B cell (primary cell): ENCODE measurements around the gene ITPR2.

Source experiments
- CTCF ChIP-seq: fragments of 200-600 bp; IDR thresholded peaks from one replicate; pipeline ENCODE4 v1.8.0; 2022; ENCODE audit warnings: antibody characterized with exemption, mild to moderate bottlenecking
- EZH2 ChIP-seq: IDR thresholded peaks from 2 replicates; pipeline ENCODE4 v1.6.1; 2012; ENCODE audit warnings: borderline replicate concordance, low read depth, mild to moderate bottlenecking, moderate library complexity, low read length; ENCODE audit not compliant: insufficient read depth, poor library complexity, severe bottlenecking

GRCh38 chr12:26595806-26596205, 237.2 kb downstream of the ITPR2 start:
- TF ChIP-seq CTCF (no peak), EZH2 (no peak)
